Chondrocyte (in vitro differentiated cells): ENCODE results near the gene NOXA1. TPM values are rescaled to one million over a fixed set of nuclear protein-coding genes. Genes with fewer than 3 reads are reported as not detected.

Experiments
- DNase-seq: peaks from one replicate; pipeline ENCODE4 v3.0.0; 2021; ENCODE audit warnings: mixed read lengths, low spot score
- H3K27ac Mint-ChIP-seq: one replicate; pipeline ENCODE4 v1.8.0; 2021; ENCODE audit warnings: mild to moderate bottlenecking, moderate library complexity, mixed read lengths; ENCODE audit not compliant: unreplicated experiment
- H3K27me3 Mint-ChIP-seq: 2 replicates; pipeline ENCODE4 v1.8.0; 2021; ENCODE audit warnings: low read depth, mixed read lengths
- H3K36me3 Mint-ChIP-seq: 2 replicates; pipeline ENCODE4 v1.8.0; 2021; ENCODE audit warnings: low read depth, mixed read lengths
- H3K4me1 Mint-ChIP-seq: 2 replicates; pipeline ENCODE4 v1.8.0; 2021; ENCODE audit warnings: low read depth, mild to moderate bottlenecking, mixed read lengths
- H3K4me3 Mint-ChIP-seq: one replicate; pipeline ENCODE4 v1.8.0; 2021; ENCODE audit warnings: mild to moderate bottlenecking, moderate library complexity, mixed read lengths; ENCODE audit not compliant: unreplicated experiment
- H3K9me3 Mint-ChIP-seq: 2 replicates; pipeline ENCODE4 v1.8.0; 2021; ENCODE audit warnings: low read depth, mixed read lengths
- total RNA-seq: library from RNA; stranded (reverse); gene quantifications from 3 replicates; pipeline ENCODE4 v1.2.1, GENCODE V29; 2021
- TF ChIP-seq, protein P1 (sequence below): fragments of 200-600 bp; sonication (generic); IDR thresholded peaks from 2 replicates; pipeline ENCODE4 v1.5.0; 2021; ENCODE audit warnings: antibody characterized with exemption, mild to moderate bottlenecking, moderate library complexity

NOXA1 gene
- total RNA-seq, 1 donor from 2014 or later = 2.0 TPM

GRCh38 chr9:137396634-137397367, 26.4 kb upstream of the NOXA1 start:
- H3K27ac Mint-ChIP-seq = no peak overlapping the region
- H3K4me3 Mint-ChIP-seq = no peak overlapping the region
- no peaks in the 10 kb centered on the region for H3K4me1 Mint-ChIP-seq
- H3K9me3 Mint-ChIP-seq = no peaks in the 10 kb centered on the region
- peaks cover 7% of the 10 kb centered on the region for H3K36me3 Mint-ChIP-seq
- TF ChIP-seq, protein P1, sequence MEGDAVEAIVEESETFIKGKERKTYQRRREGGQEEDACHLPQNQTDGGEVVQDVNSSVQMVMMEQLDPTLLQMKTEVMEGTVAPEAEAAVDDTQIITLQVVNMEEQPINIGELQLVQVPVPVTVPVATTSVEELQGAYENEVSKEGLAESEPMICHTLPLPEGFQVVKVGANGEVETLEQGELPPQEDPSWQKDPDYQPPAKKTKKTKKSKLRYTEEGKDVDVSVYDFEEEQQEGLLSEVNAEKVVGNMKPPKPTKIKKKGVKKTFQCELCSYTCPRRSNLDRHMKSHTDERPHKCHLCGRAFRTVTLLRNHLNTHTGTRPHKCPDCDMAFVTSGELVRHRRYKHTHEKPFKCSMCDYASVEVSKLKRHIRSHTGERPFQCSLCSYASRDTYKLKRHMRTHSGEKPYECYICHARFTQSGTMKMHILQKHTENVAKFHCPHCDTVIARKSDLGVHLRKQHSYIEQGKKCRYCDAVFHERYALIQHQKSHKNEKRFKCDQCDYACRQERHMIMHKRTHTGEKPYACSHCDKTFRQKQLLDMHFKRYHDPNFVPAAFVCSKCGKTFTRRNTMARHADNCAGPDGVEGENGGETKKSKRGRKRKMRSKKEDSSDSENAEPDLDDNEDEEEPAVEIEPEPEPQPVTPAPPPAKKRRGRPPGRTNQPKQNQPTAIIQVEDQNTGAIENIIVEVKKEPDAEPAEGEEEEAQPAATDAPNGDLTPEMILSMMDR = no peak
- DNase-seq = peak; percentile 77
- no peaks in the 10 kb centered on the region for H3K27me3 Mint-ChIP-seq

DNA sequence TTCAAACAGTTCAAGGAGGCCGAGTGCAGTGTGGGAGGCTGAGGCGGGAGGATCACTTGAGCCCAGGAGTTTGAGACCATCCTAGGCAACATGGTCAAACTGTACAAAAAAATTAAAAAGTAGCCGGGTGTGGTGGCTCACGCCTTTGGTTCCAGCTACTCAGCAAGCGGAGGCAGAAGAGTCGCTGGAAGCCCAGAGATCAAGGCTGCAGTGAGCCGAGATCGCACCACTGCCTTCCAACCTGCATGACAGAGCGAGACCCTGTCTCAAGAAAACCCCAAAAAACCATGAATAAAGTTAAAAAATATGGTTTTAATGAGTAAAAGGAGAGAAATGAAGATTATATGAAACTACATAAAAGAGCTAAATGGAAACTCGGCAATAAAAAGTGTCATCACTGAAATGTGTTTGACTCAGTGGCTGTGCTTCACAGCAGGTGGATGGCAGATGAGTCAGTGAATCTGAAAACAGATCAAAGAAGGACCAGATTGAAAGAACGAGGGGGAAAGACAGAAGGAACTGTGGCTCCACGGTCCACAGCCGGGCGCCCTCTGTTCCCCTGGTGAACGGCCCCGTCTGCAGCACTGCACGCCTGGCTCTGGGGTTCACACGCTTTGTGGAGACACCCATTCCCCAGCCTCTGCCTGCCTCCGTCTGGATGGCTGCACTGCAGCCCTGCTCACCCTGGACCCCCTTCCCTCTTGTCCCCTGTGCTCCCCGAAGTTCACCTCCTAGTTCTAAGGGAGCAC, 25.3 kb upstream of the NOXA1 start:
- Mint-ChIP-seq H3K9me3 (no peaks in the 10 kb centered on the region), H3K27me3 (no peaks in the 10 kb centered on the region), H3K4me1 (no peaks in the 10 kb centered on the region), H3K4me3 (no peak overlapping the region), H3K36me3 (peaks cover 9% of the 10 kb centered on the region), H3K27ac (no peak overlapping the region)
- TF ChIP-seq, protein P1 = no peak
- DNase-seq = peak; percentile 72

DNA sequence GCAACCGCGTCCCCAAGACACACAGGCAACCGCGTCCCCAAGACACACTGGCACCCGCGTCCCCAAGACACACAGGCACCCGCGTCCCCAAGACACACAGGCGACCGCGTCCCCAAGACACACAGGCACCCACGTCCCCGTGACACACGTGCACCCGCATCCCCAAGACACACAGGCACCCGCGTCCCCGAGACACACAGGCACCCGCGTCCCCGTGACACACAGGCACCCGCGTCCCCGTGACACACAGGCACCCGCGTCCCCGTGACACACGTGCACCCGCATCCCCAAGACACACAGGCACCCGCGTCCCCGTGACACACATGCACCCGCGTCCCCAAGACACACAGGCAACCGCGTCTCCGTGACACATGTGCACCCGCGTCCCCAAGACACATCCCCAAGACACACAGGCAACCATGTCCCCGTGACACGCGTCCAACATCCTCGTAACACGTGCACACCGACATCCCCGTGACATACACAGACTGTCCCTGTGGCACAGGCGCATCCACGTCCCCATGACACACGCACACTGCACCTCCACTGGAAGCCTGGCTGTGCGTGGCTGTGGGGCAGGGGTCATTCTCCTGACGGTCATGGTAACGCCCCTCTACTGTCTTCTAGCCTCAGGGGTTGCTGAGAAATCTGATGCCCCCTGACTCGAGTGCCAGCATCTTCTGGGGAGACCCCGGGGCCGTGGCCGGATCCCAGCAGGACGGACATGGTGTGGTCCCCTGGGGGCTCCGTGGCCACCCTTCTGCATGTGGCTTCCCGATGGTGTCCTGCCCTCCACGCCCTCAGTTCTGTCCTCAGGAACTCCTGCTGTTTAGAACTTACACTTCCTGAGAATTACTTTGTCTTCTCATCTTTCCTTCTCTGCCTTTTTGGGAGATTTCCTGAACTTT, 24.4 kb upstream of the NOXA1 start:
- TF ChIP-seq, protein P1 = no peak
- H3K9me3 Mint-ChIP-seq = no peaks in the 10 kb centered on the region
- no peak overlapping the region for H3K27ac Mint-ChIP-seq
- H3K36me3 Mint-ChIP-seq = peaks cover 9% of the 10 kb centered on the region
- H3K4me3 Mint-ChIP-seq = no peak overlapping the region
- H3K27me3 Mint-ChIP-seq = no peaks in the 10 kb centered on the region
- peak; percentile 74 for DNase-seq
- no peaks in the 10 kb centered on the region for H3K4me1 Mint-ChIP-seq

- Mint-ChIP-seq H3K4me1 (no peaks in the 10 kb centered on the region), H3K9me3 (no peaks in the 10 kb centered on the region), H3K36me3 (peaks cover 6% of the 10 kb centered on the region), H3K27ac (no peak overlapping the region), H3K4me3 (no peak overlapping the region), H3K27me3 (no peaks in the 10 kb centered on the region)
- no peak for DNase-seq
- TF ChIP-seq, protein P1 = no peak
Measured at GRCh38 chr9:137402746-137403145, 20.4 kb upstream of the NOXA1 start.

DNA sequence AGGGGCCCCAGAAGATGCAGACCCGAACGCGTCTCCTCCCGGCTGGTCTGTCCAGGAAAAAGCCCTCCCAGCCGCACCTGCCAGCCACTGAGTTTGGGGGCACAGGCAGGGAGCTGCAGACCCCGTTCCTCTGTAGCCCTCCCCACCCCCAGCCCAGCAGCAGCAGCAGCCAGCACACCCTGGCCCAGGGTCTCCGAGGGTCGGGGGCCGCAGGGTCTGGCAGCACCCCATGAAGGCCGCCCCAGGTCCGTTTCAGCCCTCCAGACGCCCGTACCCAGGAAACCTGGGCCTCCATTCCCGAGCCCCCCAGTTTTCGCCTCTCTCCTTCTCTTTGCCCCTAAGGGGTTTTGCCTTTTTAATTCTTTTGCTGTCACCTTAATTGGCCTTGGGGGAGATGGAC, 19.9 kb upstream of the NOXA1 start:
- no peak overlapping the region for H3K4me3 Mint-ChIP-seq
- DNase-seq = no peak
- TF ChIP-seq, protein P1 = no peak
- H3K27ac Mint-ChIP-seq = no peak overlapping the region
- H3K36me3 Mint-ChIP-seq = peaks cover 6% of the 10 kb centered on the region
- no peaks in the 10 kb centered on the region for H3K27me3 Mint-ChIP-seq
- H3K4me1 Mint-ChIP-seq = no peaks in the 10 kb centered on the region
- H3K9me3 Mint-ChIP-seq = no peaks in the 10 kb centered on the region
